Heart right ventricle (tissue), 16 donors: Measurements from ENCODE around the gene FAM221B. TPM values are rescaled to one million over a fixed set of nuclear protein-coding genes. Genes with fewer than 3 reads are reported as not detected.
A peak's percentile ranks its signal among the peaks of the same experiment; 100 is the strongest.

ENCODE experiments used
- ATAC-seq, 8 donors: fragments of 200-7000 bp; cut with Tn5 transposase; one replicate each; pipeline ENCODE4 v1.9.1; 2020; ENCODE audit warnings: mild to moderate bottlenecking in 8 of 8, moderate library complexity in 8 of 8, moderate number of reproducible peaks in 1 of 8
- DNase-seq, 2 donors: peaks; one replicate each; pipeline ENCODE4 v3.0.0-alpha.2; 2020
- H3K27ac ChIP-seq, 10 donors: fragments of 200-600 bp; sonication (generic) in 2 of 10; one replicate each; pipeline versions ENCODE4 v1.5.0 to v1.8.0; 2020 to 2022; ENCODE audit warnings: mild to moderate bottlenecking in 3 of 10
- H3K27me3 ChIP-seq, 7 donors: fragments of 200-600 bp; one replicate each; pipeline ENCODE4 v1.8.0; 2021 to 2022; ENCODE audit warnings: mild to moderate bottlenecking in 2 of 7
- H3K36me3 ChIP-seq, 9 donors: fragments of 200-600 bp; sonication (generic) in 1 of 9; one replicate each; pipeline versions ENCODE4 v1.5.0 to v1.8.0; 2020 to 2022; ENCODE audit warnings: mild to moderate bottlenecking in 2 of 9
- H3K4me1 ChIP-seq, 9 donors: fragments of 200-600 bp; sonication (generic) in 1 of 9; one replicate each; pipeline versions ENCODE4 v1.5.0 to v1.8.0; 2020 to 2022; ENCODE audit warnings: mild to moderate bottlenecking in 4 of 9
- H3K4me3 ChIP-seq, 10 donors: fragments of 200-600 bp; sonication (generic) in 2 of 10; one replicate each; pipeline versions ENCODE4 v1.5.0 to v1.8.0; 2020 to 2022; ENCODE audit warnings: mild to moderate bottlenecking in 7 of 10, moderate library complexity in 2 of 10
- H3K9me3 ChIP-seq, 11 donors: fragments of 200-600 bp in 10 of 11; sonication (generic) in 2 of 11; one replicate each; pipeline versions ENCODE4 v1.5.0 to v1.8.0; 2013 to 2022; ENCODE audit warnings: mild to moderate bottlenecking in 2 of 11, control low read depth in 1 of 11, moderate library complexity in 1 of 11
- CTCF ChIP-seq, 9 donors: fragments of 200-600 bp; sonication (generic) in 2 of 9; IDR thresholded peaks; one replicate each; pipeline versions ENCODE4 v1.5.0 to v1.8.0; 2021 to 2022; ENCODE audit warnings: antibody characterized with exemption in 9 of 9, mild to moderate bottlenecking in 5 of 9, moderate library complexity in 1 of 9
- WGBS, 2 donors: extraction: QIAGEN DNeasy Blood & Tissue Kit; methylation state at CpG; one replicate each; pipeline ENCODE4 v1.1.7; 2013; ENCODE audit warnings: inconsistent platforms in 1 of 2; 5-methylcytosine and 5-hydroxymethylcytosine counted together
- intact Hi-C, 10 donors: fragments of 100-400 bp; cut with DNase I; formaldehyde crosslinking; loops; one replicate each; pipeline versions ENCODE4 v1.11.1 to v1.14.2; 2022
- polyA plus RNA-seq, 2 donors: library from polyadenylated mRNA; stranded (reverse); fragments of 200-250 nt; gene quantifications; one replicate each; pipeline ENCODE4 v1.2.3, GENCODE V29; 2013
- total RNA-seq, 10 donors: library from RNA; stranded (reverse); fragmentation: NEBNext Ultra II Directional in 3 of 10; extraction: Animal tissue kit (Norgen Biotek cat#: 25700) in 3 of 10; gene quantifications; one replicate each; pipeline versions ENCODE4 v1.2.1 to v1.2.4, GENCODE V29; 2021 to 2023
- donor health status: Arrhythmogenic right ventricular cardiomyopathy.
- donor health status: ischemic (EF 13 %, LVEDD 7.1; RV severe dilation, severe dysfunction).
- donor health status: healthy with polysubstance abuse.
- donor health status: DM: no; HTN: yes; CAD: no.
- donor health status: DM: no; HTN: no; CAD: no.
- donor health status: ischemic (EF 25% LVEDD 6.9; RV normal size, moderate dysfunction).
- donor health status: ischemic (EF 25% LVEDD 5.7; RV mildly dilated, moderate dysfunction).
- donor health status: healthy.
- donor health status: DM: yes; HTN: yes; CAD: no.
- donor health status: Ischemic cardiomyopathy.
- donor health status: ischemic (EF 35%, LVEDD 5.7; RV mildly dilated, moderate dysfunction).
- donor health status: nonischemic (EF 11% LVEDD 7.7; RV severe dilation, severe dysfunction).
- donor health status: DM: yes; HTN: yes; CAD: no.
- donor health status: PGD.
- donor health status: ischemic (EF 29% LVEDD 5.4; RV normal size, mild dysfunction).
- donor health status: nonischemic (EF 23%, LVEDD 6.1; RV moderate dilation, normal function).

The FAM221B gene
- total and polyA plus RNA-seq, 12 donors, result not detected

- ATAC-seq (peak in 5 of 8 donors; percentile 40 to 54 (median 43)), DNase-seq (no peak)
- H3K4me3 ChIP-seq, result no peak overlapping the region
- H3K27ac ChIP-seq, result no peak overlapping the region
- peaks cover 0 to 24% (median 0%) of the 10 kb centered on the region in 9 donors for H3K4me1 ChIP-seq
- WGBS, 2 donors, result 58 to 61% methylated on average over 16 of the region's 16 CpGs
- H3K27me3 ChIP-seq, result peaks cover 0 to 78% (median 5%) of the 10 kb centered on the region in 7 donors
- no peaks in the 10 kb centered on the region for H3K9me3 ChIP-seq
- TF ChIP-seq CTCF (IDR thresholded peaks at IDR 0.05), result peak in 1 of 9 donors; percentile 10
- H3K36me3 ChIP-seq, result no peaks in the 10 kb centered on the region
- intact Hi-C loops, result no loop called here
Measured at GRCh38 chr9:35859310-35859989, 30.9 kb upstream of the FAM221B start.

DNA sequence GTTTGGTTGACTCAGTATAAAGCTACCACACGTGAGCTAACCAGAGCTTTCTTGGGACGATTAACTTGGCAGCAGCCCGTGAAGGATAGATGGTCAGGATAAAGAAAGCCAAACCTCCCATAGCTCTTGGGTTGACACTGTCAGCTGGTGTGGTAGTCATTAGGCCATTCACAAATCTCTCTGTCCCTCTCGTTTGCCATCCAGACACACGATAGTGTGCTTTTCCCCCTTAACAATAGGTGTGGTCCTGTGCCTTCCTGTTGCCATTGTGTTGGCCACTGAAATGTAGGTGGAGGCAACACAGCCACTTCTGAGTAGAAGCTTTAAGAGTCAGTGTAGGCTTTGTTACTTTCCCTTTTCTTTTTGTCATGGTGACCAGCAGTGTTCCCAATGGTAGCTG is 29.9 kb upstream of the FAM221B start:
- TF ChIP-seq CTCF (IDR thresholded peaks at IDR 0.05), result no peak
- H3K4me3 ChIP-seq, result no peak overlapping the region
- H3K4me1 ChIP-seq, result peaks cover 0 to 19% (median 0%) of the 10 kb centered on the region in 9 donors
- H3K36me3 ChIP-seq, result peaks cover 0 to 8% (median 0%) of the 10 kb centered on the region in 9 donors
- WGBS, 2 donors, result 71 to 78% methylated on average over 5 of the region's 5 CpGs
- H3K27ac ChIP-seq, result no peak overlapping the region
- H3K9me3 ChIP-seq, result no peaks in the 10 kb centered on the region
- ATAC-seq (peak in 3 of 8 donors; percentile 18 to 25 (median 22)), DNase-seq (no peak)
- peaks cover 0 to 79% (median 5%) of the 10 kb centered on the region in 7 donors for H3K27me3 ChIP-seq
- intact Hi-C loops, result no loop called here

GRCh38 chr9:35856882-35857281 is 28.4 kb upstream of the FAM221B start:
- DNase-seq, result no peak
- no peak for TF ChIP-seq CTCF (IDR thresholded peaks at IDR 0.05)
- Histone ChIP-seq H3K27me3 (peaks cover 0 to 77% (median 11%) of the 10 kb centered on the region in 7 donors), H3K27ac (no peak overlapping the region), H3K36me3 (peaks cover 0 to 16% (median 0%) of the 10 kb centered on the region in 9 donors), H3K4me3 (no peak overlapping the region), H3K4me1 (peaks cover 0 to 16% (median 0%) of the 10 kb centered on the region in 9 donors), H3K9me3 (no peaks in the 10 kb centered on the region)
- 88 to 89% methylated on average over 5 of the region's 5 CpGs for WGBS, 2 donors
- intact Hi-C loops, result no loop called here
- no peak for ATAC-seq

GRCh38 chr9:35856206-35856605 is 27.7 kb upstream of the FAM221B start:
- DNase-seq, result no peak
- intact Hi-C loops, result no loop called here
- Histone ChIP-seq H3K27me3 (peaks cover 0 to 77% (median 7%) of the 10 kb centered on the region in 7 donors), H3K27ac (no peak overlapping the region), H3K9me3 (no peaks in the 10 kb centered on the region), H3K4me1 (peaks cover 0 to 16% (median 0%) of the 10 kb centered on the region in 9 donors), H3K36me3 (peaks cover 0 to 16% (median 0%) of the 10 kb centered on the region in 9 donors), H3K4me3 (no peak overlapping the region)
- 81% methylated on average over 3 of the region's 3 CpGs for WGBS, 2 donors
- ATAC-seq, result no peak
- TF ChIP-seq CTCF (IDR thresholded peaks at IDR 0.05), result no peak
